Spleen (tissue), 7 donors: ENCODE results near the gene SCD5.

Source experiments
- POLR2A ChIP-seq, 3 donors: fragments of 450-650 bp; IDR thresholded peaks; one replicate each; pipeline ENCODE4 v1.5.1; 2017; ENCODE audit warnings: antibody characterized with exemption in 3 of 3, mild to moderate bottlenecking in 1 of 3
- POLR2AphosphoS5 ChIP-seq, 3 donors: sonication (generic); formaldehyde crosslinking; IDR thresholded peaks; one replicate each; pipeline ENCODE4 v1.5.1; 2017; ENCODE audit warnings: antibody characterized with exemption in 3 of 3
- TF ChIP-seq, protein P1 (sequence below), 11 experiments: fragments of 200-600 bp in 7 of 11; fragments of 450-650 bp in 4 of 11; sonication (generic) in 4 of 11; IDR thresholded peaks in 8 of 11; conservative IDR thresholded peaks in 3 of 11; 1 replicate in 7 of 11; 2 replicates in 4 of 11; pipeline versions ENCODE4 v1.4.0 to v1.8.0; 2016 to 2021; ENCODE audit warnings: antibody characterized with exemption in 11 of 11, inconsistent platforms in 4 of 11, mild to moderate bottlenecking in 1 of 11
- donor health status: DM: no; HTN: no; CAD: no; lungs with moderate emphysema.
- donor health status: DM: no; HTN: no; CAD: no.
- donor health status: DM: no; HTN: no; CAD: no.

DNA sequence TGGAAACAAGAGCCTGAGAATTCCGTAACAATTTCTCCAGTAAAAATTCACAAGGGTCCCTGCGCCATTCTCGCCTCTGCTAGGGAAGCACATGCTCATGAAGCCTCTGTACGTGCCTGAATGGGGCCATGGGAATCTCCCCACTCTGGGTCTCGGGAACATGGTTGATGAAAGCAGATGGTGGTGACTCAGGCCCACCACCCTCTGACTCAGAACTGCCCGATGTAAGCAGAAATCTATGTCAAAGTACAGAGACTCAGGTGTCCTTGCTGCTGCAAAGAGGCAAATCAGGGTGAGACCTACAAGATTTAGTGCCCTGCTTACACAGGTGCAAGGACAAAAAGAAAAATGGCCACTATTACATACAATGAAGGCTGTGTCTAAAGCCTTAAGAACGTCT lies 65.0 kb downstream of the SCD5 start:
- TF ChIP-seq, protein P1, sequence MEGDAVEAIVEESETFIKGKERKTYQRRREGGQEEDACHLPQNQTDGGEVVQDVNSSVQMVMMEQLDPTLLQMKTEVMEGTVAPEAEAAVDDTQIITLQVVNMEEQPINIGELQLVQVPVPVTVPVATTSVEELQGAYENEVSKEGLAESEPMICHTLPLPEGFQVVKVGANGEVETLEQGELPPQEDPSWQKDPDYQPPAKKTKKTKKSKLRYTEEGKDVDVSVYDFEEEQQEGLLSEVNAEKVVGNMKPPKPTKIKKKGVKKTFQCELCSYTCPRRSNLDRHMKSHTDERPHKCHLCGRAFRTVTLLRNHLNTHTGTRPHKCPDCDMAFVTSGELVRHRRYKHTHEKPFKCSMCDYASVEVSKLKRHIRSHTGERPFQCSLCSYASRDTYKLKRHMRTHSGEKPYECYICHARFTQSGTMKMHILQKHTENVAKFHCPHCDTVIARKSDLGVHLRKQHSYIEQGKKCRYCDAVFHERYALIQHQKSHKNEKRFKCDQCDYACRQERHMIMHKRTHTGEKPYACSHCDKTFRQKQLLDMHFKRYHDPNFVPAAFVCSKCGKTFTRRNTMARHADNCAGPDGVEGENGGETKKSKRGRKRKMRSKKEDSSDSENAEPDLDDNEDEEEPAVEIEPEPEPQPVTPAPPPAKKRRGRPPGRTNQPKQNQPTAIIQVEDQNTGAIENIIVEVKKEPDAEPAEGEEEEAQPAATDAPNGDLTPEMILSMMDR (IDR thresholded peaks at IDR 0.05 in 8 of 11, conservative IDR thresholded peaks at IDR 0.05 in 3 of 11): no peak
- no peak for TF ChIP-seq POLR2A (IDR thresholded peaks at IDR 0.05)
- no peak for TF ChIP-seq POLR2AphosphoS5 (IDR thresholded peaks at IDR 0.05)
